ENCODE results near the gene LDLRAD3. TPM values are rescaled to one million over a fixed set of nuclear protein-coding genes. Genes with fewer than 3 reads are reported as not detected.

LDLRAD3 gene
- total and polyA plus RNA-seq, 10 donors = 1.5 to 9.6 (median 8.1) TPM

DNA sequence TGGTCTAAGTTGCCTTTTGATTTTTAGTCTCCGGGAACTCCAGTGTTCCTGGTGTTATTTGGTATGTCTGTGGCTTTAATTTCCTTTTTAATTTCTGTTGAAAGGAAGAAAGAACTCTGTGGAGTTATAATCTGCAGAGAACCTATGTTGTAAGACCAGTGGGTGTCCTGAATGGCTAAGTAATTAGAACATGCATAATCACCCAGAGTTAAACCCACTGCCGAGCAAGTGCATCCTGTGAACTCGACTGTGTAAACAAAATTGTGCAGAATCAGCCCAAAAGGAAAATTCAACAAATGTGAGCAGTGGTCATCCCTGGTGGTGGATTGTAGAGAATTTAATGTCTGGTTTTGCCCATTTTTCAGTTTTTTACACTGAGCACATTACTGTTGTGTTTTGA lies 182.8 kb downstream of the LDLRAD3 start:
- Histone ChIP-seq H3K4me1 (no peaks in the 10 kb centered on the region), H3K36me3 (no peaks in the 10 kb centered on the region), H3K27ac (no peak overlapping the region), H3K9me3 (no peaks in the 10 kb centered on the region), H3K27me3 (replicated peaks in 1 of 7) (peaks cover 0 to 34% (median 0%) of the 10 kb centered on the region in 7 donors), H3K4me3 (no peak overlapping the region)
- TF ChIP-seq POLR2AphosphoS5 (IDR thresholded peaks at IDR 0.05) (no peak), POLR2A (IDR thresholded peaks at IDR 0.05) (no peak)
- TF ChIP-seq, protein P1, sequence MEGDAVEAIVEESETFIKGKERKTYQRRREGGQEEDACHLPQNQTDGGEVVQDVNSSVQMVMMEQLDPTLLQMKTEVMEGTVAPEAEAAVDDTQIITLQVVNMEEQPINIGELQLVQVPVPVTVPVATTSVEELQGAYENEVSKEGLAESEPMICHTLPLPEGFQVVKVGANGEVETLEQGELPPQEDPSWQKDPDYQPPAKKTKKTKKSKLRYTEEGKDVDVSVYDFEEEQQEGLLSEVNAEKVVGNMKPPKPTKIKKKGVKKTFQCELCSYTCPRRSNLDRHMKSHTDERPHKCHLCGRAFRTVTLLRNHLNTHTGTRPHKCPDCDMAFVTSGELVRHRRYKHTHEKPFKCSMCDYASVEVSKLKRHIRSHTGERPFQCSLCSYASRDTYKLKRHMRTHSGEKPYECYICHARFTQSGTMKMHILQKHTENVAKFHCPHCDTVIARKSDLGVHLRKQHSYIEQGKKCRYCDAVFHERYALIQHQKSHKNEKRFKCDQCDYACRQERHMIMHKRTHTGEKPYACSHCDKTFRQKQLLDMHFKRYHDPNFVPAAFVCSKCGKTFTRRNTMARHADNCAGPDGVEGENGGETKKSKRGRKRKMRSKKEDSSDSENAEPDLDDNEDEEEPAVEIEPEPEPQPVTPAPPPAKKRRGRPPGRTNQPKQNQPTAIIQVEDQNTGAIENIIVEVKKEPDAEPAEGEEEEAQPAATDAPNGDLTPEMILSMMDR (IDR thresholded peaks at IDR 0.05 in 8 of 11, conservative IDR thresholded peaks at IDR 0.05 in 3 of 11) = no peak
- no peak for DNase-seq
- intact Hi-C loops (cut with DNase I; ENCODE audit: low total_unique reads) = loop anchor here (10.0 kb wide), 1 partner anchor 512 kb away; the partner anchor contains the start of gene FJX1
- 33 to 55% (median 42%) methylated on average over 3 of the region's 3 CpGs for WGBS, 5 donors

DNA sequence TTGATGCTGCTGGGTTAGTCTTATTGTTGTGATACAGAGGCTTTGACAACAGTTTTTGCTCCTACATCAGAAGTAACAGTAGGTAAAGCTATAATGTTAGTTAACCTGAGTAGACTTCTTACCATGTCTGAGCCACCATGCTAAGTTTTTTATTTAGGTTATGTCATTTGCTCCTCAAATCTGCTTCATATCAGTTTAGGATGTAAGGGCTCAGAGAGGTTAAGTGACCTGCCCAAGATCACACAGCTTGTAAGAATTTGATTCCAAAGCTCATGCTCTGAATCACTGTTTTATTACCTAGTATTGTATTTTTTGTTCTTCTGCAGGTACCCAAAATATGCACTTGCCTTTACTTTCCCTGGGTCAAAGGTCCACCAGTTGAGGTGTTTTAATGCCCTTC lies 183.7 kb downstream of the LDLRAD3 start:
- H3K4me3 ChIP-seq = no peak overlapping the region
- intact Hi-C loops (cut with DNase I; ENCODE audit: low total_unique reads) = loop anchor here (10.0 kb wide), 1 partner anchor 513 kb away; the partner anchor contains the start of gene FJX1
- H3K9me3 ChIP-seq = no peaks in the 10 kb centered on the region
- no peak for TF ChIP-seq POLR2AphosphoS5 (IDR thresholded peaks at IDR 0.05)
- TF ChIP-seq POLR2A (IDR thresholded peaks at IDR 0.05) = no peak
- DNase-seq = no peak
- peaks cover 0 to 1% (median 0%) of the 10 kb centered on the region in 6 donors for H3K4me1 ChIP-seq
- no peak overlapping the region for H3K27ac ChIP-seq
- peaks cover 0 to 35% (median 0%) of the 10 kb centered on the region in 7 donors for H3K27me3 ChIP-seq (replicated peaks in 1 of 7)
- no peaks in the 10 kb centered on the region for H3K36me3 ChIP-seq

DNA sequence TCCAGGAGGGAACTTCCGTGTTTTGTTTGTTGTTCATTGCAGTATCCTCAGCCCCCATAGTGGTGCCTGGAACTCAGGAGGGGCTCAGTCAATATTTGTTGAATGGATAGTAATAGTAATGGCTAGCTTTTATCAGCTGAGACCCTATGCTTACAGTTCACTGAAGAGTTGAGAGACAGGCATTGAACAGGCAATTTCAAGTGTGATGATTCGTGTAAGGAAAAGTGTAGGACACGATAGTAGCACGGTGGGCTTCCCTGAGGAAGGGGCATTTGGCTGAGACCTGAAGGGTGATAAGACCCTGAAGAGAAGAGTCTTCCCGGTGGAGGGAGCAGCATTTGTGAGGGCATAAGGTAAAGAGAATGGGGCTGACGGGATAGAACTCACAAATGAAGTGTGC lies 186.1 kb downstream of the LDLRAD3 start:
- WGBS, 5 donors = 78 to 95% (median 91%) methylated on average over 6 of the region's 6 CpGs
- no peak for DNase-seq
- Histone ChIP-seq H3K4me3 (no peak overlapping the region), H3K27ac (no peak overlapping the region), H3K36me3 (no peaks in the 10 kb centered on the region), H3K9me3 (no peaks in the 10 kb centered on the region), H3K4me1 (peaks cover 0 to 3% (median 0%) of the 10 kb centered on the region in 6 donors), H3K27me3 (replicated peaks in 1 of 7) (peaks cover 0 to 35% (median 0%) of the 10 kb centered on the region in 7 donors)
- TF ChIP-seq POLR2AphosphoS5 (IDR thresholded peaks at IDR 0.05) = no peak
- no peak for TF ChIP-seq POLR2A (IDR thresholded peaks at IDR 0.05)
- TF ChIP-seq, protein P1 (IDR thresholded peaks at IDR 0.05 in 8 of 11, conservative IDR thresholded peaks at IDR 0.05 in 3 of 11) = no peak
- intact Hi-C loops (cut with DNase I; ENCODE audit: low total_unique reads) = loop anchor here (10.0 kb wide), 2 partner anchors 305 to 515 kb away; partner anchors contain the start of gene FJX1

DNA sequence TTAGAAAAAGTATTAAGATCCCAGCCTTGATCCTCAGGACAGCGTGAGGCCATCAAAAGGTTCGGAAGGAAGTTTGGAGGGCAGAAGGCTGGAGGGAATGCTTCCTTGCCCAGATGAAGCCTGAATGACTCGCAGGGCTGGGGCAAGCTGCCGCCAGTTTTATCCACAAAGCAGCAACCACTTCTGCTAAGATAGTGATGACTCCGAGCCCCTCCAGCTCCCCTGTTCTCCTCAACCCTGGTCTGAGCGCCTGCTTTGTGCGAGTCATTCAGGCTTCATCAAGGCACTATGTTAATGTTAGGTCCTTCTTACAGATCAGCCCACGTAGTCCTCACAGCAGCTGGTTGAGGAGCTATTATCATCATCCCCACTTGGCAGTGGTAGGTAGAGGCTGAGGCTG lies 186.5 kb downstream of the LDLRAD3 start:
- Histone ChIP-seq H3K4me3 (no peak overlapping the region), H3K9me3 (no peaks in the 10 kb centered on the region), H3K27me3 (replicated peaks in 1 of 7) (peaks cover 0 to 36% (median 0%) of the 10 kb centered on the region in 7 donors), H3K27ac (no peak overlapping the region), H3K4me1 (peaks cover 0 to 3% (median 0%) of the 10 kb centered on the region in 6 donors), H3K36me3 (no peaks in the 10 kb centered on the region)
- no peak for TF ChIP-seq POLR2A (IDR thresholded peaks at IDR 0.05)
- TF ChIP-seq, protein P1 (IDR thresholded peaks at IDR 0.05 in 8 of 11, conservative IDR thresholded peaks at IDR 0.05 in 3 of 11) = no peak
- no peak for TF ChIP-seq POLR2AphosphoS5 (IDR thresholded peaks at IDR 0.05)
- intact Hi-C loops (cut with DNase I; ENCODE audit: low total_unique reads) = loop anchor here (10.0 kb wide), 1 partner anchor 306 kb away; no protein-coding TSS in a partner anchor
- no peak for DNase-seq
- 87 to 91% (median 89%) methylated on average over 8 of the region's 8 CpGs for WGBS, 5 donors

Data from spleen (tissue), 11 donors.